ENCODE measurements around the gene PCBP3.

PCBP3 gene

DNA sequence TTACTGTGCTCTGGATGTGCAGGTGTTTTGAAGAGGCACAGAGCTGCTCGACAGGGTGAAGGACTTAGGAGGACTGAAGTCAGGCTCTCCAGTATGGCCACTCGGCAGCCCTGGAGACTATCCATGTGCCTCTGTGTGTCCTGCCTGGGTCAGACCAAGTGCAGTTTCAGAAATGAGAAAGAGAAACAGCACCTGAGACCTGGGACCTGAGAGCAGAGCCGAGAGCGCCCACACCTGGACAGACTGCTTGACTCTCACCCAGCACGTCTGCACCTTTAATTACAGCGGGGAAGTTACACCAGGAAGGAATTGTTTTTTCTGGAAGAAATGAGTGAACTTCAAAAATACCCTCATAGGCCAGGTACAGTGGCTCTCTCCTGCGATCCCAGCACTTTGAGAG, 278.4 kb downstream of the PCBP3 start:
- no peak for TF ChIP-seq GATA2 (IDR thresholded peaks at IDR 0.05; ENCODE audit: low read depth, low read length)
- TF ChIP-seq GATA3 (IDR thresholded peaks at IDR 0.05; ENCODE audit: low read depth, low read length): no peak

DNA sequence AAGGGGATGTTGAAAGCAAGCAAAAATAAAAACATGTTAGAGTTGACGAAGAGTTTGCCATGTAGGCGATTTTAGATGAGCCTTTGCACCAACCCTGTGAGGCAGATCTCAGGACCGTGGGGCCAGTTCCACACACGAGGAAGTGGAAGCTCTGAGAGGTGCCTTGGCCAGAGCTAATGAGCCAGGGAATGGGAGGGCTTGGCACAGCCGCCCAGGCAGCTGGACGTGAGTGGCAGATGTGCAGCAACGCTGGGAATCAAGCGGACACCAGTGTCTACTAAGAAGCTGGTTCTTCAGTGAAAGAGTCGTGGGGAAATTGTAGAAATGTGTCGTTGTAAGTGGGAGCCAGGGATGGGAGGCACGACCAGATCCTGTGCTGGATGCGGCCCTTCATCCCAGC, 279.1 kb downstream of the PCBP3 start:
- TF ChIP-seq GATA3 (IDR thresholded peaks at IDR 0.05; ENCODE audit: low read depth, low read length) (no peak), GATA2 (IDR thresholded peaks at IDR 0.05; ENCODE audit: low read depth, low read length) (no peak)

DNA sequence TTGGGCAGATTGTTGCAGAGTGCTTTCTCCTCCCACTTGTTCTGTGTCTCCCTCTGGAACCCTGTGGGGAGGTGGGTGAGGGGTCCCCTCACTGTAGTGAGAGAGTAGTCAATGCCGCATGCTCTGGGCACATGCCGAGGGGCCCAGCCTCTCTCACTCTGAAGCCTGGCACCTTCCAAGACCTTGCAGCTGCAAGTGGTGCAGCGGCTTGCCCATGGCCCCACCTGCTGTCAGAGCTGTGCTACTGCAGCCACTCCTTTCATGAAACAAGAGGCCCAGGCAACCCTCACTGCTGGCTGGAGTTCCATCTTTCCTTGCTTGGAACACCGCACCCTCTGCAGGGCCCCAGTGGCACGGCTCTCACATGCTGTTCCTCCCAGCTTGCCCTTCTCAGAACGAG, 279.6 kb downstream of the PCBP3 start:
- TF ChIP-seq GATA3 (IDR thresholded peaks at IDR 0.05; ENCODE audit: low read depth, low read length): no peak
- no peak for TF ChIP-seq GATA2 (IDR thresholded peaks at IDR 0.05; ENCODE audit: low read depth, low read length)

DNA sequence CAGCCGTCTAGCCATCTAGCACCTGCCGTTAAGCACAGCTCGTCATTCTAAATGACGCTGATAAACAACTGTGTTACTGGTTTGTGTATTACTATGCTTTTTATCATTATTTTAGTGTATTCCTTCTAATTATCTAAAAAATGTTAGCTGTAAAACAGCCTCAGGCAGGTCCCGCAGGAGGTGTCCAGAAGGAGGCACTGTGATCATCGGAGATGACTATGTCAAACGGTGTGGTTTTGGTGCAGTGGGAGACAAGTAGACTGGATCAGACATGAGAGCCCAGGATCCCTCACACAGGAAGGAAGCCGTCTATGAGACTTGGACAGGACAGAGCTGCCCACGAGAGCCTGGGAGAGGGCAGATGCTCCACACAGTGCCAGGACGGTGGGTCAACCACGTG, 282.8 kb downstream of the PCBP3 start:
- TF ChIP-seq GATA2 (IDR thresholded peaks at IDR 0.05; ENCODE audit: low read depth, low read length) (no peak), GATA3 (IDR thresholded peaks at IDR 0.05; ENCODE audit: low read depth, low read length) (no peak)

DNA sequence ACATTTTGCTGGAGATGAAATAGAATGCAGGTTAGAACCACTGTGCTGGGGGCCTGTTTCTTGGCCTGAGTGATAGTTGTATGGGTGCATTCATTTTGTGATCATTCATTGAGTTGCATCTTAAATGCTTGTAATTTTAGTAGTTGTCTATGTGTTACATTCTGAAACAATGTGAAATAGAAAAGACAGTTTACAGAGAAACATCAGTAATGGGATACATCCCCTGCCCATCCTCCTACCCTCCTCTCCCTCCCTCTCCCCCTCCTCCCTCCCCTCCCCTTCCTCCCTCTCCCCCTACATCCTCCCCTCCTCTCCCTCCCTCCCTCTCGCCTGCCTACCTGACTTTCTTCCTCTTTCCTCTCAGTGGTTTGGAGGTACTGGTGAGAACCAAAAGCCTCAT, 283.5 kb downstream of the PCBP3 start:
- TF ChIP-seq GATA2 (IDR thresholded peaks at IDR 0.05; ENCODE audit: low read depth, low read length) (no peak), GATA3 (IDR thresholded peaks at IDR 0.05; ENCODE audit: low read depth, low read length) (no peak)

DNA sequence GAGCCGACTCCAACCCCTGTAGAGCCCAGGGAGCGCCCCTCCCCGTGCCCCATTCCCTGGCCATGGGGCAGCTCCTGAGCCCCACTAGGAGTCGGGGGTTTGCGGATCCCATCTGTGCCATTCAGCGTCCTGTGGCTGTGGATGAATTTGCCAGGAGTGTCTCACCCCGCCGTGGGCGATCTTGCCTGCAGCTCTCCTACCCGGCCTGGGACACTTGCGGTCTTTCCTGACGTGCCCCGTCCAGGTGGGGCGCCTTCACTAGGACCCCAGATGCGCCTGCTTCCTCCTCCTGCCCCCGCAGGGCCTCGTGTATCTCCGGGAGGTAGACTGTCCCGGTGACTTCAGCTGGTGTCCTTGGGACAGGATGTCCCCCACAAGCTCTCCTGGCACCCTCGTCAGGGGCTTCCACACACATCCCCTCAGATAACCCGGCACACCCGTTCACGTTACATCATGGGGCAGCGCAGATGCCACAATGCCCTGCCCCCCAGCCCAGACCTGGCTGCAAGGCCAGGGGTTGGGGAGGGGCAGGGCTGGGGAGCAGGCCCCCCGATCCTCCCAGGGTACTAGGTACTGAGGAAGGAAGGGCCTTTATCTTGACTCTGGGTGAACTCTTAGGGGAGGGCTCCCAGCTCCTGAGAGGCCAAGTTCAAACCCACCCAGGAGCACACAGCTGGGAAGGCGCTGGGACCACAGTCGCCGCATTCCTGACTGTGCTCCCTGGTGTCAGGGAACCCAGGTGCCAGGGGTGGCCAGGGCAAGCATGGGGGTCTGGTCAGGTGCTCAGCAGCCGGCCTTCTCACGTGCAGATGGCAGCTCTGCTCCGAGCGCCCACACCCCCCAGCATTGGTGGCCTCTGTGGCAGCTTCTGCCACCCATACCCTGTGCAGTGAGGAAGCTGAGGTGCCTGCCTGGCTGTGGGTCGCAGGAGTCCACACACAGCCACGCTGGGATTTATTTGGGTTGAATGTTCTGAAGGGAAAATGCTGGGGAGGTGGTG, 284.6 kb downstream of the PCBP3 start:
- TF ChIP-seq GATA2 (IDR thresholded peaks at IDR 0.05; ENCODE audit: low read depth, low read length): no peak
- TF ChIP-seq GATA3 (IDR thresholded peaks at IDR 0.05; ENCODE audit: low read depth, low read length): no peak

DNA sequence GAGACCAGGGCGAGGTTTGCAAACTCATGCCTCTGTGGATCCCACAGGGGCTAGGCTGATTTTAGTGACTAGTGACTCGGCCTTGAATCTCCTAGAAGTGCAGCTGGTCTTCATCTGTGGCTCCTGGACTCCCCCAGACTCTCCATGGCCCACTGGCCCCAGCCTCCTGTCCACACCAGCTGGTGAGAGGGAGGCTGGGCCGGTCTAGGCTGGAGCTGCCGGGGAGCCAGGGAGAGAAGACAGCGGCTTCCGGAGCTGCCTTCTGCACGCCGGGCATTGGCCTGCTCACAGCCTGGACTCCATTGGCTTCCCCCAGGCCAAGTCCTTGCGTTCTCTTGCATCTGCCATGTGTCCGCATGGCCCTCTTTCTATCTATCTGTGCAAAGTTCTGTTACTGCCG, 285.9 kb downstream of the PCBP3 start:
- no peak for TF ChIP-seq GATA2 (IDR thresholded peaks at IDR 0.05; ENCODE audit: low read depth, low read length)
- no peak for TF ChIP-seq GATA3 (IDR thresholded peaks at IDR 0.05; ENCODE audit: low read depth, low read length)

DNA sequence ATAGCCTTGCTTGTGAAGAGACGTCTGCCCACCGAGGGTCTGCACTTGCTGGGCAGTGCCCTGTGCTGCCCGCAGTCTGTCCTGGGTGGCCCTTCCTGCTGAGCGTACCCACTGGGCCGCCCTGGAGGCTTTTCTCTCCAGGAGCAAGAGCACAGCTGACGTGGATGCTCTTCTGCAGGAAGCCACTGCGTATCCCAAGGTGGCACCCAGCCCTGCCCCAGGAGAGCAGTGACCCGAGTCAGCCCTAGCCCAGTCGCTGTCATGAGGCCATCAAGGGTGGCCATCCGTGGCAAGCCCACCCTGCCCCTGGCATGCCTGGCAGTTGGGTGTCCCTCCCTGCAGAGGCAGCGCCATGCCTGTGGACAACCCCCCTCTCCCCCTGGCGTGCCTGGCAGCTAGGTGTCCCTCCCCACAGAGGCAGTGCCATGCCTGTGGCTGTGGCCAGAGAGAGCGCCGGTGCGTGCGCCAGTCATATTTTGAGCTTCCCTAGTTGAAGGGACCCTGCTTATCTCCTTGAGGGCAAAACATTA, 286.8 kb downstream of the PCBP3 start:
- TF ChIP-seq GATA2 (IDR thresholded peaks at IDR 0.05; ENCODE audit: low read depth, low read length) (no peak), GATA3 (IDR thresholded peaks at IDR 0.05; ENCODE audit: low read depth, low read length) (no peak)

DNA sequence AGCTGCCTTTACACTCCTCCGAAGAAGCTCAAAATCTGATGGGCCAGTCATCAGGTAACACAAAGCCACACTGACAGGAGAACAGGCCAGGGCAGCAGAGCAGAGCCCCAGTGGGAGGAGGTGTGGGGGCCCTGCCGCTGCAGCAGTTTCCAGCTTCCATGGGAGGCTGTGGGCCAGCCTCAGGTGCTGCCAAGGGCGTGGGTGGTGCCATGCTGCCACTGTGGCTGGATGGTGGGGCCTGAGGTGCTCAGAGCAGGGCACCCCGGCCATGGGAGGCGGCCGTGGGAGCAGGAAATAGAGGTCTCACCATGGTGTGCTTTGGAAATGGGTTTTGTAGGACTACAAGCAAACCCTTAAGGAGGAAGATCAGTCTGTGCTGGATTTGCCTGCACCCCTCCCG, 287.3 kb downstream of the PCBP3 start:
- TF ChIP-seq GATA2 (IDR thresholded peaks at IDR 0.05; ENCODE audit: low read depth, low read length) (no peak), GATA3 (IDR thresholded peaks at IDR 0.05; ENCODE audit: low read depth, low read length) (no peak)

DNA sequence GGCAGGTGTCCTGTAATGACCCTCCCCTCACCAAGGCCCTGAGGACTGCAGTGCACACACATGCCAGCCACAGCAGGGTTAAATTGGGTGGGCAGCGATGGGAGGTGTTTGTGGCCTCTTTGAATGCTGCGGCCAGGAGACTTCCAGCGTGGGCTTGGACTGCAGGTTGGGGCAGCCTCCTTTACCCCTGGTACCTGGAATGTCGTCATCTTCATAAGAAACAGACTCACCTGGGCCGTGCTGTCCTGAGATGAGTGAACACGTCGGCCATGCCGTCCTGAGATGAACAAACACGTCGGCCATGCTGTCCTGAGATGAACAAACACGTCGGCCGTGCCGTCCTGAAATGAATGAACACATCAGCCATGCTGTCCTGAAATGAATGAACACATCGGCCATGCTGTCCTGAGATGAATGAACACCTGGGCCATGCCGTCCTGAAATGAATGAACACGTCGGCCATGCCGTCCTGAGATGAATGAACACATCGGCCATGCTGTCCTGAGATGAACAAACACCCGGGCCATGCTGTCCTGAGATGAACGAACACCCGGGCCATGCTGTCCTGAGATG, 288.0 kb downstream of the PCBP3 start:
- TF ChIP-seq GATA2 (IDR thresholded peaks at IDR 0.05; ENCODE audit: low read depth, low read length): no peak
- TF ChIP-seq GATA3 (IDR thresholded peaks at IDR 0.05; ENCODE audit: low read depth, low read length): no peak

DNA sequence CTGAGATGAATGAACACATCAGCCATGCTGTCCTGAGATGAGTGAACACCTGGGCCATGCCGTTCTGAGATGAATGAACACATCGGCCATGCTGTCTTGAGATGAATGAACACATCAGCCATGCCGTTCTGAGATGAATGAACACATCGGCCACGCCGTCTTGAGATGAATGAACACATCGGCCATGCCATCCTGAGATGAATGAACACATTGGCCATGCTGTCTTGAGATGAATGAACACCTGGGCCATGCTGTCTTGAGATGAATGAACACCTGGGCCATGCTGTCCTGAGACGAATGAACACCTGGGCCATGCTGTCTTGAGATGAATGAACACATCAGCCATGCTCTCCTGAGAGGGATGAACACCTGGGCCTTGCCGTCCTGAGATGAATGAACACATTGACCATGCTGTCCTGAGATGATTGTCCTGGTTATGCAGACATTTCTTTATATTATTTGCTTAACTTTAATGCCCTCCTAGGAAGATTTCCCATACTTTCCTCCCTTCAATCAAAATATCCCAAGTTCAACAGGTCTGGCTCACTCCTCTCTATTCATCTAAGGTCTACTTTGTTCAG, 289.5 kb downstream of the PCBP3 start:
- TF ChIP-seq GATA2 (IDR thresholded peaks at IDR 0.05; ENCODE audit: low read depth, low read length) (no peak), GATA3 (IDR thresholded peaks at IDR 0.05; ENCODE audit: low read depth, low read length) (no peak)

DNA sequence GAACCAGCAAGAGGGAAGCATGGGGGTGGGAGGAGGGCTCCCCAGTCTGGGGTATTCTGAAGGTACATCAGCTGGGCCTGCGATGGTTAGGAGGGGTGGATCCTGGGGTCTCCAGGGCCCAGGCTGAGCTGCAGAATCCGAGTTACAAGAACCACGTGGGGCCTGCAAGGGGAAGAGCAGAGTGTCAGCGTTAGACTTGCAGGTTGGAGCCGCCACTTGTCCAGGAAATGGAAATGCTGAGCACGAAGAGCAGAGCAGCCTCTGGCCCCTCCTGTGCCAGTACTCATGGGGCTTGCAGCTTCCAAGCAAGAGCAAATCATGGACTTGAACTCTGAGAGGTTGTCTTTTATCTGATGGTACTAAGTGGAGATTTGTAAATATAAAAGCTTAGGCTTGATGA, 290.6 kb downstream of the PCBP3 start:
- TF ChIP-seq GATA3 (IDR thresholded peaks at IDR 0.05; ENCODE audit: low read depth, low read length): no peak
- TF ChIP-seq GATA2 (IDR thresholded peaks at IDR 0.05; ENCODE audit: low read depth, low read length): no peak

DNA sequence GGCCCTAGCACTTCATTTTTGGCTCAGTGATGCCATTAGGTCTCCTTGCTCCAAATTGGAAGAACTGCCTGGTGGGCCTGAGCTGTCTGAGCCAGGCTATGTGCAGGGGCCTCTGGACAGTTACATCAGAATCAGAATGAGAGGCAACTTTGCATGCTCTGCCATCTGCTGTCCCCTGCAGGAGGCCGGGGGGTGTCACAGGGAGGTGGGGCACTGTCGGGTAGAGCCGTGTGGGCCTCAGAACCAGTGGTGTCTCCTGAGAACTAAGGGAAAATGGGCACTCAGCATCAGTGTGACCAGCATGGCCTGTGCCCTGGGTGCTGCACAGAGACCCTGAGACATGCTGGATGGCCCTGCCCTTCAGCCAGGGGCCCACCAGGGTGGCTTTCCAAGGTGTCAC, 291.0 kb downstream of the PCBP3 start:
- TF ChIP-seq GATA3 (IDR thresholded peaks at IDR 0.05; ENCODE audit: low read depth, low read length): no peak
- TF ChIP-seq GATA2 (IDR thresholded peaks at IDR 0.05; ENCODE audit: low read depth, low read length): no peak

DNA sequence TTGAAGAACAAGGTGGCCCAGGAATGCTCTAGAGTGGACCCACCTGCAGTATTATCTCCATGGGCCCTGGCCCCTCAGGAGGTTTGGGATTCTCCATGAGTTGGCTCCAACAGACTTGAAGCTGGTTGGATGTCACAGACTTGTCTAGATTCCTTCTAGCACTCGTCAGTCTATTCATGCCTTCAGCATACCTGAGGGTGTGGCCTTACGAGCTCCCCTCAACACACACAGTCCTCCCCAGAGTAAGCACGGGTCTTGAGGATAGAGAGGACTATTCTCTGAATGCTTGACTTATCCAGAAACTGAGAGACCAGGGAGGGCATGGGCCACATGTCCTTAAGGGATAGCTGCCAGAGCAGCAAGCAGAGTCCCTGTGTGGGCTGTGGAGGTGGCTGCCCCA, 292.1 kb downstream of the PCBP3 start:
- no peak for TF ChIP-seq GATA2 (IDR thresholded peaks at IDR 0.05; ENCODE audit: low read depth, low read length)
- no peak for TF ChIP-seq GATA3 (IDR thresholded peaks at IDR 0.05; ENCODE audit: low read depth, low read length)
